GM12878 (cell line): ENCODE measurements around the gene KCNB1.

Experiments used
- CBFB ChIP-seq: IDR thresholded peaks from 2 replicates; pipeline ENCODE4 v1.6.1; 2016; ENCODE audit warnings: antibody characterized with exemption, low read depth
- MXI1 ChIP-seq: fragments of 150-350 bp; IDR thresholded peaks from 2 replicates; pipeline ENCODE4 v1.6.1; 2011; ENCODE audit warnings: low read depth, mild to moderate bottlenecking, inconsistent platforms, low read length, improper control_type of control experiment
- SIN3A ChIP-seq: IDR thresholded peaks from 2 replicates; pipeline ENCODE4 v1.6.1; 2012; ENCODE audit warnings: low read depth, low read length, improper control_type of control experiment
- TAF1 ChIP-seq: IDR thresholded peaks from 2 replicates; pipeline ENCODE4 v1.6.1; 2011; ENCODE audit warnings: mild to moderate bottlenecking, low read depth, low read length, borderline replicate concordance
- USF1 ChIP-seq: IDR thresholded peaks from 2 replicates; pipeline ENCODE4 v1.6.1; 2011; ENCODE audit warnings: borderline replicate concordance, low read depth, mild to moderate bottlenecking, moderate library complexity, mixed read lengths, low read length; ENCODE audit not compliant: insufficient read depth; ENCODE audit errors: extremely low read length
- USF2 ChIP-seq: IDR thresholded peaks from 2 replicates; pipeline ENCODE4 v1.6.1; 2011; ENCODE audit warnings: low read depth, low read length, improper control_type of control experiment, borderline replicate concordance
- ZNF622 ChIP-seq: fragments of 450-650 bp; IDR thresholded peaks from 2 replicates; pipeline ENCODE4 v1.6.1; 2017; ENCODE audit warnings: mild to moderate bottlenecking, inconsistent platforms

- TF ChIP-seq USF2 (no peak), TAF1 (no peak), ZNF622 (no peak), CBFB (no peak), SIN3A (no peak), MXI1 (no peak), USF1 (no peak)
Observed at GRCh38 chr20:49330701-49331615, 151.5 kb downstream of the KCNB1 start.
